ENCODE data around the gene MSI2. TPM values are rescaled to one million over a fixed set of nuclear protein-coding genes. Genes with fewer than 3 reads are reported as not detected.

Gene MSI2
- total RNA-seq, 2 donors from 2014 or later: 30.1 to 41.1 TPM

- peak overlapping the region in 1 of 2 donors; percentile 1 for H3K27ac ChIP-seq
- no peak for DNase-seq (ENCODE audit: low spot score)
- no peak overlapping the region for H3K4me3 ChIP-seq
- TF ChIP-seq, protein P1, sequence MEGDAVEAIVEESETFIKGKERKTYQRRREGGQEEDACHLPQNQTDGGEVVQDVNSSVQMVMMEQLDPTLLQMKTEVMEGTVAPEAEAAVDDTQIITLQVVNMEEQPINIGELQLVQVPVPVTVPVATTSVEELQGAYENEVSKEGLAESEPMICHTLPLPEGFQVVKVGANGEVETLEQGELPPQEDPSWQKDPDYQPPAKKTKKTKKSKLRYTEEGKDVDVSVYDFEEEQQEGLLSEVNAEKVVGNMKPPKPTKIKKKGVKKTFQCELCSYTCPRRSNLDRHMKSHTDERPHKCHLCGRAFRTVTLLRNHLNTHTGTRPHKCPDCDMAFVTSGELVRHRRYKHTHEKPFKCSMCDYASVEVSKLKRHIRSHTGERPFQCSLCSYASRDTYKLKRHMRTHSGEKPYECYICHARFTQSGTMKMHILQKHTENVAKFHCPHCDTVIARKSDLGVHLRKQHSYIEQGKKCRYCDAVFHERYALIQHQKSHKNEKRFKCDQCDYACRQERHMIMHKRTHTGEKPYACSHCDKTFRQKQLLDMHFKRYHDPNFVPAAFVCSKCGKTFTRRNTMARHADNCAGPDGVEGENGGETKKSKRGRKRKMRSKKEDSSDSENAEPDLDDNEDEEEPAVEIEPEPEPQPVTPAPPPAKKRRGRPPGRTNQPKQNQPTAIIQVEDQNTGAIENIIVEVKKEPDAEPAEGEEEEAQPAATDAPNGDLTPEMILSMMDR (IDR thresholded peaks at IDR 0.05): no peak
- no peaks in the 10 kb centered on the region for H3K36me3 ChIP-seq
- H3K4me1 ChIP-seq: peaks cover 0 to 42% of the 10 kb centered on the region in 2 donors
- H3K27me3 ChIP-seq: no peaks in the 10 kb centered on the region
- H3K9me3 ChIP-seq: no peaks in the 10 kb centered on the region
These were observed 198.4 kb downstream of the MSI2 start for GRCh38 chr17:57454729-57455062.

- no peak for DNase-seq (ENCODE audit: low spot score)
- Histone ChIP-seq H3K27ac (peak overlapping the region in 1 of 2 donors; percentile 1), H3K4me3 (no peak overlapping the region), H3K36me3 (no peaks in the 10 kb centered on the region), H3K9me3 (no peaks in the 10 kb centered on the region), H3K27me3 (no peaks in the 10 kb centered on the region), H3K4me1 (peaks cover 0 to 42% of the 10 kb centered on the region in 2 donors)
- TF ChIP-seq, protein P1 (IDR thresholded peaks at IDR 0.05): no peak
These were observed 199.0 kb downstream of the MSI2 start for GRCh38 chr17:57455063-57455914.

- peaks cover 0 to 39% of the 10 kb centered on the region in 2 donors for H3K4me1 ChIP-seq
- no peak for DNase-seq (ENCODE audit: low spot score)
- H3K36me3 ChIP-seq: no peaks in the 10 kb centered on the region
- H3K9me3 ChIP-seq: no peaks in the 10 kb centered on the region
- TF ChIP-seq, protein P1 (IDR thresholded peaks at IDR 0.05): no peak
- H3K27ac ChIP-seq: no peak overlapping the region
- no peak overlapping the region for H3K4me3 ChIP-seq
- H3K27me3 ChIP-seq: no peaks in the 10 kb centered on the region
These were observed 200.3 kb downstream of the MSI2 start for GRCh38 chr17:57456622-57457021.

DNA sequence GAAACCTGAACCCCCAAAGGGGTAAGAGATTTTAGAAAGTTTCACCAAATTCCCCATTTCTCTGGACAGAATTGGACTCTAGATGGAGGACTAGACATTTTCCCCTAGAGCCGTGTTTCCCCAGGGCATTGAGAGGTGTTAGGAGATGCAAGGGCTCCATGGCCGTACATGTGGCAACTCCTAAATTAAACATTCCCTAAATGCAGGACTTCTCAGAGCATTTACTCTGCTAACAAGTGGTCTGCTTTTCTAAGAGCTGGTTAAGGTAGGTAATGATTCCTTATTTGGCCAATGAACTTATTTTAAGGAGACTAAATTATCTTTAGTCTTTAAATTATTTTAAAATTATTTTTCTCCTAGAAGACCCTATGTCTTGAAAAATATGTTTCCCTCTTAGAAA is 200.9 kb downstream of the MSI2 start:
- no peak for DNase-seq (ENCODE audit: low spot score)

GRCh38 chr17:57458718-57459285 is 202.5 kb downstream of the MSI2 start:
- Histone ChIP-seq H3K27ac (no peak overlapping the region), H3K27me3 (no peaks in the 10 kb centered on the region), H3K4me1 (peaks cover 0 to 47% of the 10 kb centered on the region in 2 donors), H3K9me3 (no peaks in the 10 kb centered on the region), H3K4me3 (no peak overlapping the region), H3K36me3 (no peaks in the 10 kb centered on the region)
- DNase-seq (ENCODE audit: low spot score): no peak
- TF ChIP-seq, protein P1 (IDR thresholded peaks at IDR 0.05): no peak

More for the DNA sequence above, 200.9 kb downstream of the MSI2 start:
- TF ChIP-seq, protein P1 (IDR thresholded peaks at IDR 0.05): no peak
- Histone ChIP-seq H3K9me3 (no peaks in the 10 kb centered on the region), H3K27me3 (no peaks in the 10 kb centered on the region), H3K36me3 (no peaks in the 10 kb centered on the region), H3K4me3 (no peak overlapping the region), H3K27ac (no peak overlapping the region), H3K4me1 (peaks cover 0 to 39% of the 10 kb centered on the region in 2 donors)

Data from right atrium auricular region (tissue), 2 donors.